T-helper 2 cell (primary cell): Measurements from ENCODE around the gene KNDC1.
"Not testable (repeated sequence)": the region's sequence is repeated elsewhere in the genome, so short reads cannot be mapped to it uniquely, and the experiment has no call there.

Experiments used
- DNase-seq, 5 experiments: peaks; one replicate each; pipeline versions ENCODE4 v3.0.0 to v3.0.0-alpha.2; 2012 to 2022
- total RNA-seq, 2 donors: gene quantifications; one replicate each; lab custom pipeline; 2026; lab: John Stamatoyannopoulos, UW

KNDC1 gene, protein sequence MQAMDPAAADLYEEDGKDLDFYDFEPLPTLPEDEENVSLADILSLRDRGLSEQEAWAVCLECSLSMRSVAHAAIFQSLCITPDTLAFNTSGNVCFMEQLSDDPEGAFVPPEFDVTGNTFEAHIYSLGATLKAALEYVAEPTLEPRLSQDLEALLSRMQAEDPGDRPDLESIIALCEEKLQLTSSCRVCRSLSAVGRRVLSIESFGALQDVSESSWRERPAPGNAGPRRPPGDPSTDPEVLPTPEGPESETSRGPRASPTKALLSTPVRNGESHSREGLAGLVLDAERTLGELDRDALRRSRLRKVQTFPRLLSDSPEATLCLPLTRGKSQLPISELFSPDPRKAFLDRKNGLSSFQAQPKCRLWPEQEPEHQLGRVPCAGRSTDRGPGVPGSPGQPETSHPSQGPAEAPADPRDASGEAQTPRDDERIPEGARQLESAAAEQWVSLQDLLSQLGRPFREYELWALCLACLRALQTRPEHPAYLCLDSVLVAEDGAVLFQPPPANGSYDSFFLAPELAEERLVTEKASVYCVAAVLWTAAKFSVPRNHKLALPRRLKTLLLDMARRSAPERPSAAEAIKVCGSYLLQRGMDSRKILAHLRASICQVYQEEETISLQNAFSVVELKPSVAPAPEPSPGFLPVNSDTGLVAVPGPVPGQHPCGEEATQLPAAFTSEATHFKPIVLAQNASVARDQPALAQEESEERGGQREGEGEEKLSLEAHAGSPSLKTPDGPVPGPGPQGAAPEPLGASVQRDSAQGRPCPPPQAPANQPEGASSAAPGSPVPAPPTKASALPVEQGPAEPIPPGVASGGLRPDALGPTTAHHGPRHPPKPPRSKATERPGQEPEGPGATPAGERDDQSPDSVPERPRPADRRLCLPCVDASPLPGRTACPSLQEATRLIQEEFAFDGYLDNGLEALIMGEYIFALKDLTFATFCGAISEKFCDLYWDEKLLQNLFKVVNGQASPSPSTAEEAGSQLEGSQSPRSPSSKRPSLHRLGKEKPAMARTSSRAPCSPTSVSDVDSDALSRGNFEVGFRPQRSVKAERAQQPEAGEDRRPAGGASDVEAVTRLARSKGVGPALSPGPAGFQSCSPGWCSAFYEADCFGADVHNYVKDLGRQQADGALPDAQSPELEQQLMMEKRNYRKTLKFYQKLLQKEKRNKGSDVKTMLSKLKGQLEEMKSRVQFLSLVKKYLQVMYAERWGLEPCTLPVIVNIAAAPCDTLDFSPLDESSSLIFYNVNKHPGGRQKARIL (N-terminal part only)
- 0.62 to 1.2 reads per million in 2 donors for total RNA-seq

DNA sequence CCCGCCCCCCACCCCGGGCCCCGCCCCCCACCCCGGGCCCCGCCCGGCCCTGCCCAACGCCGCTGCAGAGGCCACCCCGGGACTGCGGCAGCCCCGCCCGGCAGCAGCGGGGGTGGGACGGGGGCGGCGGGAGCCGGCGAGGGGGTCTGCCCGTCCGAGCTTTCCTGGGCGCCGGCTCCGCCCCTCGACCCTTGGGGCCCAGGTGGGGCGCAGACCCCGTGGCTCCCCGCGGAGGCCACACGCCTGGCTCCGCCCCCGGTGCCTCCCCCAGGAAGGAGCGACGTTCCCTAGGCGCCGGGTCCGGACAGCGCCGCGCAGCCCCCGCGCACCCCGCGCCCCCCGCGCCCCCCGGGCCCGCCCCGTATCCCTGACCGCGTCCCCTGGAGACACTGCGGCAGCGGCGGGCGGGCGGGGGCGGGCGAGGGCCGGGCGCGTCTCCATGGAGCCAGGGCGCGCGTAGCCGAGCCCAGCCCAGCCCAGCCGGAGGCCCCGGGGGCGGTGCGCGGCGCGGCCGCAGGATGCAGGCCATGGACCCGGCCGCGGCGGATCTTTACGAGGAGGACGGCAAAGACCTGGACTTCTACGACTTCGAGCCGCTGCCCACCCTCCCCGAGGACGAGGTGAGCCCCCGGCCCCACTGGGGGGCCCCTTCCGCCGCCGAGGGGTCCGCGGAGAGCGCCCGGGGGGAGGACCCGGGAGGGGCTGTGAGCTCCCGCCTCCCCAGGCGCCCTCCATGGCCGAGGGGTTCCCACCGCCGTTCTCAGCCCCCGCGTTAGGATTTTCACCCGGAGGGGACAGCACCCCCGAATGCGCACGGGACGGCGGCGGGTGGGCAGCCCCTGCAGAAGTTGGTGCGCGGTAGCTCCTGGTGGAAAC is at the start of gene KNDC1:
Gene KNDC1, plus strand, starts transcription at position 270 of the 876 bp plus-strand sequence. Its CDS starts 249 bp downstream, at position 519.
- no peak for DNase-seq

DNA sequence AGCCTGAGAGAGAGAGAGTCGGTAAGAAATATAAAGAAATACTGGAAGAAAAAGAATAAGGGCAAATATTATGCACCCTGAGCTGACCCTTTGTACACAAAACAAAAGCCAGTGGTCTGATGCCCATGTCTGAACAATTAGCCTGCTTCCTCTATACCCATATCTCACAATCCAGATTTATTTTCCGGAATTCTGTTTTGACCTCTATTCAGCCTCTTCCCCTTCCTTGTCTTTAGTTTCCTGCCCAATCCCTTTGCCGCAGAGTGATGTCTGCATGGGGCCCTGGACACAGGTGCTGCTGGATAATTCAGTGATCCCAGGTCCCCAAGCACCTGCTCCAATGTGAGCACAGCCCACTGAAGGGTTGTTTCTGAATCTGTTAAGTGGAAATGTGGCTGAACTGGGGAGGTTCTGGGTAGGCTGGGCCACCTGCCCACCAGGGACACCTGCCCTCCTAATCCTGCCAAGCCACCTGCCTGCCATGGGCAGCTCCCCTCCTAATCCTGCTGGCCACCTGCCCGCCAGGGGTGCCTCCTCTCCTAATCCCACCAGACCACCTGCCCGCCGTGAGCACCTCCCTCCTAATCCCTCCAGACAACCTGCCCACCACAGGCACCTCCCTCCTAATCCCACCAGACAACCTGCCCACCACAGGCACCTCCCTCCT is 49.3 kb upstream of the KNDC1 start:
- no peak for DNase-seq

DNA sequence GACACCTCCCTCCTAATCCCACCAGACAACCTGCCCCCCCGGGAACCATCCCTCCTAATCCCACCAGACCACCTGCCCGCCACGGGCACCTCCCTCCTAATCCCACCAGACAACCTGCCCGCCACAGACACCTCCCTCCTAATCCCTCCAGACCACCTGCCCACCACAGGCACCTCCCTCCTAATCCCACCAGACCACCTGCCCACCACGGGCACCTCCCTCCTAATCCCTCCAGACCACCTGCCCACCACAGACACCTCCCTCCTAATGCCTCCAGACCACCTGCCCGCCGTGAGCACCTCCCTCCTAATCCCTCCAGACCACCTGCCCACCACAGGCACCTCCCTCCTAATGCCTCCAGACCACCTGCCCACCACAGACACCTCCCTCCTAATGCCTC is 48.4 kb upstream of the KNDC1 start:
- not testable (repeated sequence) for DNase-seq

DNA sequence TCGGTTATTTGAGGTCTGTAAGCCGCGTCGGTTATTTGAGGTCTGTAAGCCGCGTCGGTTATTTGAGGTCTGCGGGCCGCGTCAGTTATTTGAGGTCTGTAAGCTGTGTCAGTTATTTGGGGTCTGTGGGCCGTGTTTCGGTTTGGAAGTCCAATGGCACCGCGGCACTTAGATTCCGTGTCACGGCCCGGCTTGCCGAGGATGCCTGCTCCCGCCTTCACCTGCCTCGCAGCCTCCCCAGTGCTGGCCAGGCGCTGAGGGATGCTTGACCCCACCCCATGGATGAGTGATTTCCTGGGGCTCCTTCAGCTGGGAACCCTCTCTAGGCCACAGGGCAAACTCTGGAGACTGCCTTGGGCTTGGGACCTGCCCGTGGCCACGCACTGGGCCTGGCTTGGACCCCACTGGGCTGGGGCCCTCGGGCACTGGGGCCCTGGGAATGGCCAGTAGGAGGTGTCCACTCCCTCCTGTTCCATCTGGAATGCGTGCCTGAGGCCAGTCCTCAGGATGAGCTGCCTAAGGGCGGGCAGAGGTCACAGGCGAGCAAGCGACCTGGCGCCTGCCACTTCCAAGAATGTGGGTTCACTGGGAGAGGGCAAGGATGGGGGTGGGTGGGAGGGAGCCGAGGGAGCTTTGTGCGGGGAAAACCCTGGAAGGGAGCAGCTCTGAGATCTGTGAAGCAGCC is 46.7 kb upstream of the KNDC1 start:
- no peak for DNase-seq

DNA sequence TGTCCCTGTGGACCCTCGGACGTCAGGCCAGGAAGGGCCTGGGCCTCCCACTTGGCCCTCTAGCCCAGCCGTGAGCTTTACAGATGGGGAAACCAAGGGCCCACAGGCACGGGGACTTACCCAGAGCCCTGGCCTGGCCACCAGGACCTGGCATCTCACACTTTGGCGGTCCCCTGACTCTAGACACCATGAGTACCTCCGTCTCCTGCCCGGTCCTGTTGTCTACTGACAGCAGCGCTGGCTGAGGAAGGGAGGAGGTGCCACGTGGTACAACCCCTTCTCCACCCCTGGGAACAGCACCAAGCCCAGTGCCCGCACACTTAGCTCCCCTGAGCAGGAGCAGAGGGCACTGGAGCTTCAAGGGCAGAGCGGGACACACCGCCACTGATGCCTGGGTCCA is 46.2 kb upstream of the KNDC1 start:
- no peak for DNase-seq

DNA sequence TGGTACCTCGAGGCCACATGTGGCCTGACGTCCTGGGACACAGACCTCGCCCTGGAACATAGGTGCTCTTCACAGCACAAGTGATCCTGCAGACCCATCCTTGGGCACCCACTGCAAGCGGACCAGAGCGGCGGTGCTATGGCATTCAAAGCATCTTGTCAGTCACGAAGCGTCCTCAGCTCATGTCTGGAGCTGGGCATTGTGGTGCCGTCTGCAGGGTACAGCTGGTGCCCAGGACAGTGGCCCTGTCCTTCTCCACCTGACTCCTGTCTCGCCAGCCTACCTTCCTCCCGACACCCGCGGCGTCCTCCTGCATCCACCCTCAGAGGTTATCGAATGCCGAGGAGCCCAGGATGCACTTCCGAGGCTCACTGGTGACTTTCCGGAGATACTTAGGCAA is 45.8 kb upstream of the KNDC1 start:
- DNase-seq = no peak

DNA sequence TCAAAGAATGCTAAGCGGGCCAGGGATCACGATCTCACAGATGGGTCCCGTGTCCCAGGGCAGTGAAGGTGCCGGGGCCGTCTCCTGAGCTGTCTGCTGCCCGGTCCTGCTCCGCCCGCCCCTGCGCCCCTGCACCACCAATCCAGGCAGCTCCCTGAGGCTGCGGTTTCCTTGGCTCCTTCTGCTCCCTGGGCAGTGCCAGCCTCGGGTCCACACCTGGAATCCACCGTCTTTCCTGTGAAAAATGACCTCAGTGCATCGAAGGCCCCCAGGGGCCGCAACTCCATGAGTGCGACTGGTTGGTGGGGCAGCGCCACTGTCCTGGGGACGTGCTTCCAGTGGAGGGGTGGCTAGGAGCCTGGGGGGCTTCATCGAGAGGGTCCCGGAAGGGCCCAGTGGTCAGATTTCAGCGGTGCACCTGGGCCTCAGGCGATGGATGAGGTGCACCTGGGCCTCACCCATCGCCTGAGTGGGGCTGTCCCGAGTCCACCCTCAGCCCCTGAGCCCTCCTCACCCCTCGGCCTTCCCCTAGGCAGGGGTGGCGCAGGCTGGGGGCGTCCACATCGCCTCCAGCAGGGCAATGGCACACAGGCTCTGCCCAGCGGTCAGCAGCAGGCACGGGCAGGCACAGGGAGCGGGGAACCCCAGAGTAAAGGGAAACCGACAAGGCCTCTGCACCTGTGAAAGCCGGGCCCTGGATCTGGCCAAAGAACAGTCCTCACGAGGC is 45.1 kb upstream of the KNDC1 start:
- DNase-seq = no peak

DNA sequence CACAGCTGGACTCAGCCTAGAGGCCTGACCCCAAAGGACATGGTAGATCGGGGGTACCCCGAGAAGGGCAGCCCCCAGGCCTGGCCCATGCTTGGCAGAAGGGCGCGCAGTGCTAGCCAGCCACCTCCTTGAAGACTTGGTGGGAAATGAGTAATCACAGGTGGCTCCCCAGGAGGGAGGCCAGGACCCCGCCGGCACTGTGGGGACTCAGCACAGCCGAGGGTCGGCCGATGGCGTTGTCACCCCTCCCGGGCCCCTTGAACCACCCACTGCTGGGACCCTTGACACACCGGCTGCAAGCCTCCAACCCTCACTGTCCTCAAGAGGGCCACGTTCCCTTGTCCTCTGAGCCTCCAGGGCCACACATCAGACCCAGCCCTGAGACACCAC is 44.6 kb upstream of the KNDC1 start:
- DNase-seq = no peak

DNA sequence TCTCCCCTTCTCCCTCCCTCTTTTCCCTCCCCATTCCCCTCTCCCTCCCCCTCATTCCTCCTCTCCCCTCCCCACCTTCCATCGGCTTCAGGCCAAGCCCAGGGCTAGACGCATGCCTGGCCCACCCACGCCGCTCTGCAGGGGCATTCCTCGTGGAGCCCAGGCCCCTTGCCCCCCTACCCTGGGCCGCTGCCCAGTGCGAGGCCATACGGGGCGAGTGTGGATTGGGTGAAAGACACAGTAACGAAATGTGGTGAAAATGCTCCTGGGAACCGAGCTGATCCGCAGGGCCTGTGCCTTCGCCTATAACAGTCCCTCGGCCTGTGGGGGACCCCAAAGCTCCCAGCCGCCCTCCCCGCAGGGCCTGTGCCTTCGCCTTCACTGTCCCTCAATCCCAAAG is 44.0 kb upstream of the KNDC1 start:
- no peak for DNase-seq

DNA sequence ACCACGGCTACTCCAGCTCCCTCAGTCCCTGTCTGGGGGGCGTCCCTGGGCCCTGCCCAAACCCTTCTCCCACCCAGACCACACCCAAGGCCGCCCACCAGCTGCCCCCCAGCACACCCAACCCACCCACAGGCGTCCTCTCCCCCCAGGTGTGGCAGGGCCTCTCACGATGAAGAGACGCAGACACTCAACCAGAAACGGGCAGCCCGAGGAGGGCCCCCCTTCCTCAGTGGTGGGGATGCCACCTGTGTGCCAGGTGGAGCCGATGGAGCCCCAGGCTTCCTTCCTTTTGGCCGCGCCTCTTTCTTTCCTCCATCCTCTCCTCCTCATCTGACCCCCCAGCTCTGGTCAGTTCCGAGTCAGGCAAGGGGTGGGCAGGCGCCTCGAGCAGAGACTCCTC is 43.6 kb upstream of the KNDC1 start:
- DNase-seq = no peak

DNA sequence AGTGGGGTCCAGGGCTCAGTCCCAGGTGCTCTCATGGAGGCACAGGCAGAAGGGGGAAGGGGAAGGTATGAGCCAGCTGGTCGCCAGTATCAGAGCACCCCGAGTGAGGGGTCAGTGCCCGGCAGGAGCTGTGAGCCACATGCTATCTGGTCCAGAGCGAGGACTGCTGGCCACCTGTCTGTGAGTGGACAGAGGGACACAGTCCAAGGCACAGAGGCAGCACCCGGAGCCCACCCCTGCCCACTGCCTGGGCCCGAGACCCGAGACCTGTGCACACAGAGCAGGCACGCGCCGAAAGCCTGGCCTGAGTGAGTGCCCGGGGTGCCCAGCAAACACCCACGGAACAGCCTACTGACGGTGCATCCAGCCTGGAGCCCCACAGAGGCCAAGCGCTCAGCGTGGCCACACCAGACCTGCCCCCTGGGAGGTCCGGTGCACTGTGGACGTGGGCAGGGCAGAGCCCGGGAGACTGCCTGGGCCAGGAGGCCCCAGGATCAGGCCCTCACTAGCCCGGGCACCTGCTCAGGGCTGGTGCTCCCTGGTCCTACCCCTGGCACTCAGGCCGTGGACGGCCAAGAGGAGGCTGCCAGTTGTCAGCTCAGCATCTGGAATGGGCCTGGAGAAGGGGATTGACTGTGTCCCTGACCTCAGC is 42.9 kb upstream of the KNDC1 start:
- DNase-seq = no peak

DNA sequence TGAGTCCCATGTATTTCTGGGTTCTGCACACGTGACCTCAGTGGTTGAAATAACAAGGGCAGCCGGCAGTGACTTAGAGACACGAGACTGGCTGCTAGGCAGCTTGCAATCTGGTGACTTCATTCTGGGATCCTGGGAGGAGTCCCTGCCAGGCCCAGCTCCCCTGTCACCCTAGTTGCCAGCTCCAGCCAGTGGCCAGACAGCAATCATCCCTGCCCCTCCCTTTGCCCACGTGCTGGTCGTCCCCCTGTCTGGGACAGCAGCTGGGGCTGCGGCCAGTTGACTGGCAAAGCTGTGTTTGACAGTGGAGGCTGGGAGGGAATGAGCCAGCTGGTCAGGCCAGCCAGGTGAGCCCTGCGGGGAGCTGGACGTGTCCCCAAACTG is 42.3 kb upstream of the KNDC1 start:
- DNase-seq = no peak

DNA sequence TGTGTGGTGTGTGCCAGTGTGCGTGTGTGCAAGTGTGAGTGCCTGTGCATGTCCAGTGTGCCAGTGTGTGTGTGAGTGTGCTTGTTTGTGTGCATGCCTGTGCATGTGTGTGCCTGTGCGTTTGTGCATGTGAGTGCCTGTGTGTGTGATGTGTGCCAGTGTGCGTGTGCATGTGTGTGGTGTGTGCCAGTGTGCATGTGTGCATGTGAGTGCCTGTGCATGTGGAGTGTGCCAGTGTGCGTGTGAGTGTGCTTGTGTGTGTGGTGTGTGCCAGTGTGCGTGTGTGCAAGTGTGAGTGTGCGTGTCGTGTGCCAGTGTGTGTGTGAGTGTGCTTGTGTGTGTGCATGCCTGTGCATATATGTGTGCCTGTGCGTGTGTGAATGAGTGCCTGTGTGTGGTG is 38.5 kb upstream of the KNDC1 start:
- DNase-seq = no peak

DNA sequence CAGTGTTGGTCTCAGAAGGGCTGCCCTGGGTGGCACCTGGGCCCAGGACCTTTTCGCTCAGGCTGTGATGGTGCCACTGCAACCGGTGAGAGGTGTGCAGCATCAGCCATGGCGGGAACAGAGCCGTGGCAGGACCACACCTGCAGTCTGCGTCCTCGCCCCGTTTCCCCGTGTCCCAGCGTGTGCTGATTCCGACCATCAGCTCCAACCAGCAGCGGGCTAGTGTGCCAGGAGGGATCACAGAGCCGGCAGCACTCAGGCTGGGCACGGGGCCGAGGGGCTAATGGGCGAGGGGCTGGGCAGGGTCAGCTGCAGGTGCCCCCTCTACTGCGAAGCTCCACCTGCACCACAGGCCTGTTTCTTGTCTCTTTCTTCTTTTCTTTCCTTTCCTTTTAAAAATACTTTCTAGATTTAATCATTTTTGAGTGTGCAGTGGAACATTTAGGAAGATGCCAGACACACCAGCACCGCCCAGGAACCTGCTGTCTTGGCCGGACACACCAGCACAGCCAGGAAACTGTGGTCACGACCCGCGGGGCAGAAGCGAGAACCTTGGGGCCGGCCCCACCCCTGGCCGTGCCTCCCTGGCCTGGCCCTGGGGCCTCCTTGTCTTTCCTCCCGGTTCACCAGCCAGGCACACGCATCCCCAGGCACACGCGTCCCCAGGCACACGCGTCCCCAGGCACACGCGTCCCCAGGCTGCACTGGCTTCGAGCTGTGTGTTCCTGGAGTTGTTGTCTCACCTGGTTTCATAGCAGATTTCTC is 37.7 kb upstream of the KNDC1 start:
- no peak for DNase-seq

DNA sequence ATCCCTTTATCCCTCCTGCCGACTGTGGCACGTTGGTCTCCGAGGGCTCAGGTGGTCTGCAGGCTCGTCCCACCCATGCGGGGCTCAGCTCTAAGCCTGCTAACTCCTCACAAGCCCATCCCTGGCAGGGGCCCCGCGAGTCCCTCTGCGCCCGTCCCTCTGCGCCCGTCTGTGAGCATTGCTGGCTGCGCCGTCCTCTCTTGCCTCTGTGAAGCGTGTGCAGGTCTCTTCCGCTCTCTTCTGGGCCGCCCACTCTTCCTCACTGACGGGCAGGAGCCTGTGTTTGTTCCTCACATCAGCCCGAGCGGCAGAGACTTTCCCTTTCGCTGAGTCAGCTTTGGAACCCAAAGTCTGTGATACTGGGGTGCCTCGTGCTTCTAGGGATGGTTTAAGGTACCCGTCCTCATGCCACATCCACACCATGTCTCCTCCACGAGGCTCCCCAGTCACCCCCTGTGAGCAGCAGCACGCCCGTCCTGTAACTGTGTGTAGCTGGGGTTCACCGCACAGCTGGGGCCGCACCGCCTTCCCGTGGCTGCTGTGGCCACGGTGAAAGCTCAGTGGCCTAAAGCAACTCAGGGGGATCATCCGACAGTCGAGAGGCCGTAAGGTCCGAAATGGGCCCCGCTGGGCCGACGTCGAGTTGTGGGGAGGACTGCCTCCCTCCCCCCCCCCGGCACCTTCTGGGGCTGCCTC is 36.8 kb upstream of the KNDC1 start:
- DNase-seq = peak in 1 of 5 experiments; percentile 1

DNA sequence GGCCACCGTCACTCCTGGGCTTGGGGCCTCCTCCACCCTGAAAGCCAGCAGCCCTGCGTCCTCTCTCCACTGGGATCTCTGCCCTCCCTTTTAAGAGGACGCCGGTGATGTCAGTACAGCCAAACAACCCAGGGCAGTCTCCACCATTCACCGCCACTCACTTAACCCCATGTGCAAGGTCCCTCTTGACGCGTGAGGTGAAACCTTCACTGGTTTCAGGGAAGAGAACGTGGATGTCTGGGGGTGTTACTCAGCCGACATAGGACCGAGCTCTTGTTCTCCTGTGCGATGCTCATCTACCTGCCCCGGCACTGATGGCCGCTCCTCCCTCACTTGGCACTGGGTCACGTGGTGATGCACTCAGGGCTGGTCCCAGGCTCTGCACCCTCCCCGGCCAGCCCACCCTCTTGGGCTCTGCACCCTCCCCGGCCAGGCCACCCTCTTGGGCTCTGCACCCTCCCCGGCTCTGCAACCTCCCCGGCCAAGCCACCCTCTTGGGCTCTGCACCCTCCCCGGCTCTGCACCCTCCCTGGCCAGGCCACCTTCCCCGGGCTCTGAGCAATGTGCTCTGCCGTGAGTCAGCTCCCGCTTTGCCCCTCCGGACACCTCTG is 36.2 kb upstream of the KNDC1 start:
- peak in 1 of 5 experiments; percentile 1 for DNase-seq

DNA sequence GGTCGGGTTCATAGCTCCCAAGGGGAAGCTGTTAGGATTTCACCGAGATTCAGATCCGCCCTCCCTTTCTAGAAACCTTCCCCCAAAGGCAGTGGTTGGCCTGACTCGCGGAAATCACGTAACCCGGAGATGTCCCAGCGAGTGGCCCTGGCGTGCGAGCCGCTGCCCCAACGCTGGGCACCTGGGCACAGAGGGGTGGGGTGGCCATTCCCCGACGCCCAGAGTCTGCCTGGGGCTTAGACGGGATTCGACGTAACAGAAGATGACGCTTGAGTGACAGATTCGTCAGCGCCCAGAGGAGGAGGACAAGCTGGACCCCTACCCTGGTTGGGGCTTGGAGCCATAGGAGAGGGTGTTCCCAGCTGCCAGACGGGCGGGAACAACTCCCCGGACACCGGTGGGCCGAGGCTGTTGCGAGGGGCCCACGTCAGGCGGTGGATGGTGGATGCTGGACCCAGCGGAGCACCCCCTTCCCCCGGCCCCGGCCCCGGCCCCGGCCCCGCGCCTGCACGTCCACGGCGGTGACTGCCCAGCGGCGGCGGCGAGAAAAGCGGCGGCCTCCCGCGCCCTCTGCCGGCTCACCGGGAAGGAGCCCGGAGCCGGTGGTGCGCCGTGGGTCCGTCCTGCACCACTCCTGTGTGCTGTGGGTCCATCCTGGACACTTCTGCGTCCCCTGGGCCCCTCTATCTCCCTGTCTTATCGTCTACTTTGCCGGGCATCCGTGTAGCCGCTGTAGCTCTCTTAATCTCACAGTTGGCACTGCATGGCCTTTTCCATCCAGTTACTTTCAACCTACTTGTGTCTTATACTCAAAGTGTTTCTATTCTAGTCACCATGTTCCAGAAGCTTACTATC is 35.4 kb upstream of the KNDC1 start:
- DNase-seq = no peak
